Stimulated activated CD4-positive, alpha-beta T cell treated with anti-CD3 and anti-CD28 coated beads, Interleukin-15, amount 100 ng/mL, for 24 hours (primary cell): ENCODE measurements around the gene ATG4C.
"Not testable (repeated sequence)": the region's sequence is repeated elsewhere in the genome, so short reads cannot be mapped to it uniquely, and the experiment has no call there.

ENCODE experiments used
- DNase-seq: peaks from one replicate; pipeline ENCODE4 v3.0.0-alpha.2; 2020

Gene ATG4C

GRCh38 chr1:62783736-62784508 lies at the start of gene ATG4C:
Gene ATG4C (plus strand): TSS chr1:62784132. CDS start chr1:62803787, 19,655 bp downstream.
- peak; percentile 94 for DNase-seq

DNA sequence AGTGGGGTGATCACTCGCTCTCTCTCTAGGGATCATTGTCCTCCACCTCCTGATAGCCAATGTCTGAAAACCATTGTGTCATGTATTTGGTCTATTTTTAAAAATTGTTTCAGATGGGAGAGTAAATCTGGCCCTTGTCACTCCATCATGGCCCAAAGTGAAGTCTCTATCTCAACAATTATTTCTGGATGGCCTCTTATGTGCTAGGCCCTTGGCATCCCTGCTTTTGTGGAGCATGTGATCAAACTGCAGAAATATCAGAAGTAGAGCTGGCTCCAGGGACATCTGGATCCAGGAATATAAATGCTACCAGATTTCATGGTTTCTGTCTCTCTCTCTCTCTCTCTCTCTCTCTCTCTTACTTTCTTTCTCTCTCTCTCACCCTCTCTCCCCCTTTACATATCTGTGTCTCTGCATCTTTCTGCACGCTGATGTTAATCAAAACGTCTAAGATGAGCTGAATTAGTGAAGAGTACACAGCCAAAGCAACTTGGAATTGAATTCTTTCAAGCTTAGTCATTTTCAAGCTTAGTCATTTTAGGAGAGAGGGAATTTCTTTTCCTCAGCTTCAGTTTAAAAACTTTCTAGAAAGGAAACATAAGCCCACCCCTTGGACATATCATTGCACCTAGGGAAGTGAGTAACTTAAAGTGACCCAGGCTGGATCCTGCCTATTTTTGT lies 48.3 kb upstream of the ATG4C start:
- no peak for DNase-seq

DNA sequence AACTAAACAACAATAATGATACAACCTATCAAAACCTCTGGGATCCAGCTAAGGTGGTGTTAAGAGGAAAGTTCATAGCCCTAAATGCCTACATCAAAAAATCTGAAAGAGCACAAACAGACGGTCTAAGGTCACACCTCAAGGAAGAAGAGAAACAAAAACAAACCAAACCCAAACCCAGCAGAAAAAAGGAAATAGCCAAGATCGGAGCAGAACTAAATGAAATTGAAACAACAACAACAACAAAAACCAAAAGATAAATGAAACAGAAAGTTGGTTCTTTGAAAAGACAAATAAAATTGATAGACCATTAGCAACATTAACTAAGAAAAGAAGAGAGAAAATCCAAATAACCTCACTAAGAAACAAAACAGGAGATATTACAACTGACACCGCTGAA lies 43.2 kb upstream of the ATG4C start:
- DNase-seq, result not testable (repeated sequence)

GRCh38 chr1:62744611-62745577 lies 39.0 kb upstream of the ATG4C start:
- DNase-seq, result no peak

DNA sequence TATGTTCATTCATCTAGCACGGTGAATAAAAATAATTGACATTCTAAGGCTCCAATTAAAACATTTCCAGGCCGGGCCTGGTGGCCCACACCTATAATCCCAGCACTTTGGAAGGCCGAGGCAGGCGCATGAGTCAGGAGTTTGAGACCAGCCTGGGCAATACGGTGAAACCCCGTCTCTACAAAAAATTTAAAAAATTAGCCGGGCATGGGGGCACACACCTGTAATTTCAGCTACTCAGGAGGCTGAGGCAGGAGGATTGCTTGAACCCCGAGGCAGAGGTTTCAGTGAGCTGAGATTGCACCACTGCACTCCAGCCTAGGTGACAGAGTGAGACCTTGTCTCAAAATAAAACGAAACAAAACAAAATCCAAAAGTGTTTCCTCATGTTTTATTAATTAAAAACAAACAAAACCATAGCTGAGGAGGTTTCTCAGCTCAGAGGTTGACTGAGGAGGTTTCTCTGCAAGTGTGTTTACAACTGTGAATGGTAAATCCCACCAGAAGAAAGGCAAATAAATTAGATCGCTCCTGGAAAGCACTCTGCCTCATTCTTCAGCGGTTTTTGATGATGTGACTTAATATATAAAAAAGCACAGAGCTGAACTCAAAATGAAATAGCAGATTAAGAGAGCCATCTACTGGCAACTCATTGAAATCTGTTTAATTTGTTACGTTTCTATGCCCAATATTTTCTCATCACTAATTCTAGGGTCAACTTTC lies 37.7 kb upstream of the ATG4C start:
- DNase-seq, result no peak

- no peak for DNase-seq
Measured at GRCh38 chr1:62746809-62747138, 37.2 kb upstream of the ATG4C start.

DNA sequence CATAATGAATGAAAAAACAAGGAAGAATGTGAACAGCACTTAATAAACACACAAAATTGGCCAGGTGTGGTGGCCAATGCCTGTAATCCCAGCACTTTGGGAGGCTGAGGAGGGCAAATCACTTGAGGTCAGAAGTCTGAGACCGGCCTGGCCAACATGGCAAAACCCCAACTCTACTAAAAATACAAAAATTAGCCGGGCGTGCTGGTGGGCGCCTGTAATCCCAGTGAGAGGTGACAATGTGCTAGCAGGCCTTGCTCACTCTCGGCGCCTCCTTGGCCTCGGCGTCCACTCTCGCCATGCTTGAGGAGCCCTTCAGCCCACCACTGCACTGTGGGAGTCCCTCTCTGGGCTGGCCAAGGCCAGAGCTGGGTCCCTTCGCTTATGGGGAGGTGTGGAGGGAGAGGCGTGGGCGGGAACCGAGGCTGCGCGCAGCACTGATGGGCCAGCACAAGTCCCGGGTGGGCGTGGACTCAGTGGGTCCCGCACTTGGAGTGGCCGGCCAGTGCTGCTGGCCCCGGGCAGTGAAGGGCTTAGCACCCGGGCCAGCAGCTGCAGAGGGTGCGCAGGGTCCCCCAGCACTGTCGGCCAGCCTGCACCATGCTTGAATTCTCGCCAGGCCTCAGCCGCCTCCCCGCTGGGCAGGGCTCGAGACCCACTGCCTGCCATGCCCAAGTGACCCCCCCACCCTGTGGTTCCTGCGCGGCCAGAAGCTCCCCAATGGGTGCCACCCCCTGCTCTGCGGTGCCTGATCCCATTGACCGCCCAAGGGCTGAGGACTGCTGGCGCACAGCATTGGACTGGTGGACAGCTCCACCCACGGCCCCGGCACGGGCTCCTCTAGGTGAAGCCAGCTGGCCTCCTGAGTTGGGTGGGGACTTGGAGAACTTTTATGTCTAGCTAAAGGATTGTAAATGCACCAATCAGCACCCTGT lies 30.6 kb upstream of the ATG4C start:
- no peak for DNase-seq

GRCh38 chr1:62754938-62755337 lies 29.0 kb upstream of the ATG4C start:
- not testable (repeated sequence) for DNase-seq

- DNase-seq, result not testable (repeated sequence)
Measured at GRCh38 chr1:62756255-62756884, 27.6 kb upstream of the ATG4C start.

DNA sequence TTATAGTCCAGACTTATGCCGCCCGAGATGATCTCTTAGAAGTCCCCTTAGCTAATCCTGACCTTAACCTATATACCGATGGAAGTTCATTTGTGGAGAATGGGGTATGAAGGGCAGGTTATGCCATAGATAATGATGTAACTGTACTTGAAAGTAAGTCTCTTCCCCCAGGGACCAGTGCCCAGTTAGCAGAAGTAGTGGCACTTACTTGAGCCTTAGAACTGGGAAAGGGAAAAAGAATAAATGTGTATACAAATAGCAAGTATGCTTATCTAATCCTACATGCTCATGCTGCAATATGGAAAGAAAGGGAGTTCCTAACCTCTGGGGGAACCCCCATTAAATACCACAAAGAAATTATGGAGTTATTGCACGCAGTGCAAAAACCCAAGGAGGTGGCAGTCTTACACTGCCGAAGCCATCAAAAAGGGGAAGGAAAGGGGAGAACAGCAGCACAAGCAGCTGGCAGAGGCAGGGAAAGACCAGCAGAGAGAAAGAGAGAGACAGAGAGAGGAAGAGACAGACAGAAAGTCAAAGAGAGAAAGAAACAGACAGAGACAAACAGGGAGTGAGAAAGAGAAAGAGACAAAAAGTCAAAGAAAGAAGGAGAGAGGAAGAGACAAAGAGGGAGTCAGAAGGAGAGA lies 24.6 kb upstream of the ATG4C start:
- not testable (repeated sequence) for DNase-seq

DNA sequence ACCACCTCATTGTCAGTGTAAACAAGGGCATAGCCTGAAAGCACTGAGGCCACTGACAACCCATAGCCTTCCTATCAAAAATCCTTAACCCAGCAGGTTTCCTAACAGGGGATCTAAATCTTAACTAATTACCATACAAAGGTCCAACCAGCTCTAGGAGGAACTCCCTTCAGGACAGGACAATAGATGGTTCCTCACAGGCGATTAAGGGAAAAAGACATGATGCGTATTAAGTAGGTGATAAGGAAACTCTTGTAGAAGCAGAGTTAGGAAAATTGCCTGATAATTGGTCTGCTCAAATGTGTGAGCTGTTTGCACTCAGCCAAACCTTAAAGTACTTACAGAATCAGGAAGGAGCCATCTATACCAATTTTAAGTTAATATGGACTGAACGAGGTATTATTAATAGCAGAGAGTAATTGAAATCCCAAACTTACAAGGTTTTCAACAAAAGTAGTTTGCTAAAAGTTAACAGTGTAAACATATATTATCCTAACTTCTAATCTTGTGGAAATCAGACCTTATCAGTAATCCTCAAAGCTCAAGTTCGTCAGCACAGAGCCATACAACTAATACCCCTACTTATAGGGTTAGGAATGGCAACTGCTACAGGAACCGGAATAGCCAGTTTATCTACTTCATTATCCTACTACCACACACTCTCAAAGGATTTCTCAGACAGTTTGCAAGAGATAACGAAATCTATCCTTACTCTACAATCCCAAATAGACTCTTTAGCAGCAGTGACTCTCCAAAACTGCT lies 23.7 kb upstream of the ATG4C start:
- not testable (repeated sequence) for DNase-seq

- DNase-seq, result not testable (repeated sequence)
Measured at GRCh38 chr1:62761223-62761870, 22.6 kb upstream of the ATG4C start.

DNA sequence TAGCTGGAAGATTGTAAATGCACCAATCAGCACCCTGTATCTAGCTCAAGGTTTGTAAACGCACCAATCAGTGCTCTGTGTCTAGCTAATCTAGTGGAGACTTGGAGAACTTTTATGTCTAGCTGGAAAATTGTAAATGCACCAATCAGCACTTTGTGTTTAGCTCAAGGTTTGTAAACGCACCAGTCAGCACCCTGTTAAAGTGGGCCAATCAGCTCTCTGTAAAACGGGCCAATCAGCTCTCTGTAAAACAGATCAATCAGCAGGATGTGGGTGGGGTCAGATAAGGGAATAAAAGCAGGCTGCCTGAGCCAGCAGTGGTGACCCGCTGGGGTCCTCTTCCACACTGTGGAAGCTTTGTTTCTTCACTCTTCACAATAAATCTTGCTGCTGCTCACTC lies 21.9 kb upstream of the ATG4C start:
- not testable (repeated sequence) for DNase-seq

DNA sequence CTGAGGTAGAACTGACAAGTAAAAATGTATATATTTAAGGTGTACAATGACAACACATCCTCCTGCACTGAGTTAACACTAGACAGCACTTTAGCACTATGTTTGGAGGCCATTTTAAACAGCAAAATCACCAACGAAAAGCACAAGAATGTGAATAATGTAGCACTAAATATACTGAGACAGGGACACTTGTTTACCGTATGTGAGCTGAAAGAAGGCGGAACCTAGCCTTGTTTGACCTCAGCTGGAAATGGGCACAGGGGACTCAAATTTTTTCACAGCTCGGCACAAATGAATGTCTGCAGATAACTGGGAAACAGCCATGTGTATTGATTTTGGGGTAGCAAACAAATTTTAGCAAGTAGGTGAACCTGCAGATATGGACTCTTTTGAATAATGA lies 18.0 kb upstream of the ATG4C start:
- no peak for DNase-seq

DNA sequence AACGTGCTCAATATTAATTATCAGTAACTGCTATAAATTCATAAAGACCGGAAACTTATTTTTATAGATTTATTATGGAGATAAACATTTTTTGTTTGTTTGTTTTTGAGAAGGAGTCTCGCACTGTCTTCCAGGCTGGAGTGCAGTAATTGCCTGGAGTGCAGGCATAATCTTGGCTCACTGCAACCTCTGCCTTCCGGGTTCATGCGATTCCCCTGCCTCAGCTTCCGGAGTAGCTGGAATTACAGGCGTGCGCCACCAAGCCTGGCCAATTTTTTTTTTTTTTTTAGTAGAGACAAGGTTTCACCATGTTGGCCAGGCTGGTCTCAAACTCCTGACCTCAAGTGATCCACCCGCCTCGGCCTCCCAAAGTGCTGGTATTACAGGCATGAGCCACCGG lies 15.4 kb upstream of the ATG4C start:
- DNase-seq, result not testable (repeated sequence)

- no peak for DNase-seq
Measured at GRCh38 chr1:62772607-62773295, 11.2 kb upstream of the ATG4C start.

DNA sequence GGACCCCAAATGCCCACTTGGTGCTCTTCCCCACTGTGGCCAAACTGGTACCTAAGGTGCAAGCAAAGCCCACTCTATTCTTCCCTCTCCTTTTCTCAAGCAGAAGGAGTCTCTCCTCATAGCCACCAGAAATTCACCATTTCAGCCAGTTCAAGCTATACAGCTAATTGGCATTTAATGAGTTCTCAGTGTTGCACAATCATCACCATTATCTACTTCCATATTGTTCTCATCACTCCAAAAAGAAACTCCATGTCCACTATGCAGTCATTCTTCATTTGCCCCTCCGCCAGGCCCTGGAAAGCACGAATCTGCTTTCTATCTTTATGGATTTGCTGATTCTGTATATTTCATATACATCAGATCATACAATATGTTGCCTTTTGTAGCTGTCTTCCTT lies 9.9 kb upstream of the ATG4C start:
- no peak for DNase-seq

DNA sequence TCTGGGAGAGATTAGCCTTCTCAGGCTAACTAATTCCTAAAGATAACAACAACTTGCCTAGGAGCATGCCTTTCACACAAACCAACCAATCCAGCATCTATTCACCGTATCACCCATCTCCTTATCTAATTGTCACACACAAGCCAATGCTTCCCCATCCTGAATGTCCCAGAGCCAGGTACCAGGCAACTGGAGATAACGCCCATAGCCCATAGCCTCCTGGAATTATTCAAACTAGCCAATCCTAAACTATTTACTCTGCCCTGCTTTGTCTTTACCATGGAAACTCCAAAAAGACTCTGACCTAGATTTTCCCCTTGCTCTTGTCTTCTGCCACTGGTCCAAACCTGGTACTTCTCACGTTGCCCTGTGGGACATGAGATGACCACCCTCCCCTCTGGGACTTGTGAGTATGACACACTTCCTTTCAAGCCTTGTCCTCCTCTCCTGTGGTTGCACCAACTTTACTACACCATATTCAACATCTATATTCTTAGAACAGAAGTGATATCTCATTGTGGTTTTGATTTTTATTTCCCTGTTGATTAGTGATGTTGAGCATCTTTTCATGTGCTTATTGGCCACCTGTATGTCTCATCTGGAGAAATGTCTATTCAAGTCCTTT lies 8.8 kb upstream of the ATG4C start:
- DNase-seq, result no peak
